GM21717 (cell line): ENCODE measurements around the gene ATXN7.

ENCODE experiments used
- ATAC-seq: cut with Tn5 transposase; IDR thresholded peaks from one replicate; pipeline ENCODE4 v1.9.1; 2021; ENCODE audit warnings: mild to moderate bottlenecking, moderate library complexity; ENCODE audit not compliant: unreplicated experiment

The ATXN7 gene

DNA sequence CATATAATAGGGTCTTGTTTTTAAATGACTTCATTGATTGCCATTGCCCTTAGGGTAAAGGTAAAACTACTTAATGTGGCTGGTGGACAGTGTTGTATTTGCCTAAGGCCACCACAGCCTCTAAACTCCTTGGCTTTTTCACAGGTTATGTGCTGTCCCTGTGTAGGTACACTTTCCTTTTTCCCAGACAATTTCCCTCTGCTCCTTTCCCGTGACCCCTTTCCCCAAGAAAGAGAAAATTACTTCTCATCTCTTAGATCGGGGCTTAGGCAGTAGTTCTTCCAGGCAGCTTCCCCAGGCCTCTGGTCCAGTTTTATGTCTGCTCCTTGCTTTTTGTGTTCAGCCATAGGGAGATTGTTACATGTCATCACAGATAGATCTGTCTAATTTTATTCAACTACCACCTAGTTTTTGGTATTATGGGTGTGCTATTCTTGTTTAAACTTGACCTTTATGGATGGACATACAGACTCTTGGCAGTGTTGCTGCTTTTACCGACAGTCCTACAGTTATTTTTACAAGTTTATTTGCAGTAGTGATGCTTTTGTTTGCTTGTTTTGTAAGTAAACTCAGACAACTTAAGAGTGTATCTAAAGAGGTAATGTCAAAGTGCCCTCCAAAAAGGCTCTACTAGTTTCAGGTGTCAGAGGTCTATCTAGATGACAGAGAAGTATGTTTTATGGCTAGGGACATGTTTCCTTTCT, 69.0 kb downstream of the ATXN7 start:
- no peak for ATAC-seq

- ATAC-seq = peak; percentile 63
Measured at GRCh38 chr3:63933459-63933858, 69.8 kb downstream of the ATXN7 start.

- ATAC-seq = no peak
Measured at GRCh38 chr3:63934041-63934866, 70.6 kb downstream of the ATXN7 start.

DNA sequence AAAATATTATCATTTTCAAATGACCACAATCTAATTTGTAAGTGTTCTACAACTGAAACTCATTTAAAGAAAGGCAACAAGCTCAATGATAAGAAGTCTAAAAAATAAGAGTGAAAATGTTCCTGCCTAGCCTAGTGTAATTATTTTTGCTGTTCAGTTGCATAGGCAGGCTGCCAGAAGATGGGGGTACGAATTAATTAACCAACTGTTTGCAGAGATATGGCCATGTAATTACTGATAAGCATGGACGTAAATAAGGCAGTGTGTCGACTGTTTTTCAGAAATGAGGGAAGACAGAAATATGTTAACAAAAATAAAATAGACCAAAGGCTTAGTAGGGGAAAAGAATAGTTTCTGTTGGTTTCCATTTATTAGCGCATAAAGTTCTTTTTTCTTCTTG, 73.3 kb downstream of the ATXN7 start:
- no peak for ATAC-seq

GRCh38 chr3:63937661-63938651, 74.3 kb downstream of the ATXN7 start:
- ATAC-seq = peak; percentile 73

GRCh38 chr3:63940389-63940757, 76.7 kb downstream of the ATXN7 start:
- ATAC-seq = no peak

DNA sequence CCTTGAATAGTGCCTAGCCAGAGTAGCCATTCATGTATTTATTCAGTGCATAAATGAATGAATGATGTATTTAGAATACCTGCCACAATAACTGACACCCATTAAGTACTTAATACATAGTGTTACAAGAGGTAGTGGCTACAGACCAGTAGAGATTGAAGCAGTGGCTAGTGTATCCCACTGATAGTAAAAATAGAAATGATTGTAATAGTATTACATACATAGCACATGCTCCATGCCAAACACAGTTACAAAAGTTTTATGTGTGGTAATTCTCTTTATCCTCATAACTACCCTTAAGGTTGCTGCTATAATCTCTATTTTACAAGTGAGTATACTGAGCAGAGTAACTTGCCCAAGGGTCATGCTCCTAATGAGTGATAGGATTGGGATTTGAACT, 78.9 kb downstream of the ATXN7 start:
- ATAC-seq = no peak

- ATAC-seq = no peak
Measured at GRCh38 chr3:63943678-63944077, 80.0 kb downstream of the ATXN7 start.

DNA sequence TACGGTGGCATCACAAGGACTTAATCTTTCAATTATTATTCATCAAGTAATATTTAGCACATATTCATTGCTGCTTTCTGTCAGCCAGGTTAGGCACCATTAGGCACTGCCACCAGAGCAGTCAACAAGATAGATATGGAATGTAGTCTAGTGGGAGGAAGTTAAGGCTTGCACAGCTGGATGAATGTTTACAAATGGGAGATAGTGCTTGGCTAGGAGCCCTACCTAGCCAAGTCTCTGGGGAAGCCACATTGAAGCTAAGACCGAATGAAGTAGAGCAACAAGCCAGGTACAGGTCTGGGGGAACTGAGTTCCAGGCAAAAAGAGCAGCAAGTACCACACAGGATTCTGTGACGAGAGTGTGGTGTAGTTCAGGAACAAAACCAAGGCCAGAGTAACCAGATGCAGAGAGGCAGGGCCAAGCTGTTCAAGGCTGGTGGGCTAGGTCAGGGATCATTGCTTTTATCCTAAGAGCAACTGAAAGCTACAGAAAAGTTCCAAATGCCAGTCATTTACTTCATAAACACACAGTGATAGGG, 82.0 kb downstream of the ATXN7 start:
- no peak for ATAC-seq

GRCh38 chr3:63946753-63947152, 83.1 kb downstream of the ATXN7 start:
- ATAC-seq = no peak

DNA sequence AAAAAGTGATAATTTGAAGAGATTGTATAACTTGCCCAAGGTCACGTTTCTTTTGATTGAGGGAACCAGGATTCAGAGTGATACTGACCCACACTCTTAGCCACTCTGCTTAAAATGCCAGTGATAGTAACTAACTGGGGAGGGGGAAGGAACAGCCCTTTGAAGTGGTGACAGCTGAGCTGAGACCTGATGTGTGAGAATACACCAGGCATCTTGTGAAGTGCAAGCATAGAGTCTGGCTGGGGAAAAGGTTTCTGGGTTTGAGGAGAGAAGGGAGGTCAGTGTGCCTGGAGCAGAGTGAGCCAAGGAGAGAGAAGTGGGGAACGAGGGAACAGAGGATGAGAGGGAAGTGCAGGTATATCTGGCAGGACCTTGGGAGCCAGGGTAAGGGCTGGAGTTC, 83.9 kb downstream of the ATXN7 start:
- ATAC-seq = no peak

DNA sequence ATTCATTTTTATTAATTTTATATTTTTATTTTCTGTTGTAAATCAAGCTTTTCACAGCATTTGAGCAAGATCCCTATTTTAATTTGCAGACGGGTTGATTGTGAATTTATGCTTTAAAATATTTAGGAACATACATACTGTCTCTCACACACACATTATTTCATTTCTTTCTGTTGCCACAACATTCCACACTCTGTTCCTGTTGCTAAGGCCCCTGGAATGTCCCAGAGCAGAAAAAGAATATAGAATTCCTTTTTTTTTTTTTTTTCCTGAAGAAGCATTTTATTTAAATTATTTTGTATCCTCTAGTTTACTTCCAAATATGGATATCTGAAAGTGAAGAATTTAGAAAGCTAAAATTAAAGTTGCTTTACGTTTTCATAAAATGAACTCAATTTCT, 85.3 kb downstream of the ATXN7 start:
- ATAC-seq = no peak

DNA sequence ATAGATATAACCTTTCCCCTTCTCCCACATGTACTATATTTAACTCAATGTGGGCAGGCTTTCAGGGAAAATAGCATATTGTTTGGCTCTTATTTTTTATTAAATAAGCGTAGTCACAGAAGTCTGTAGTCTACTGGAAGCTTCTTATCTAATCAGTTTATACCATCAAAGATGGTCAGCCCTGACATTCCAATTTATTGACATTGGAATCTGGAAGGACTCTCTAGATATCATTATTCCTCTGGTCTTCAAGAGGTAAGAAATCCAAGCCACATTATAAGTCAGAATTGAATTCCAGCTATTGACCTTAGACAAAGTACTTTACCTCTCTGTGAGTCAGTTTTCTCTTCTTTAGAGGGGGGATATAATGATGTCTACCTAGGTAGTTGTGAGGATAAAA, 87.0 kb downstream of the ATXN7 start:
- ATAC-seq = no peak

- peak; percentile 69 for ATAC-seq
Measured at GRCh38 chr3:63951492-63952247, 88.0 kb downstream of the ATXN7 start.

DNA sequence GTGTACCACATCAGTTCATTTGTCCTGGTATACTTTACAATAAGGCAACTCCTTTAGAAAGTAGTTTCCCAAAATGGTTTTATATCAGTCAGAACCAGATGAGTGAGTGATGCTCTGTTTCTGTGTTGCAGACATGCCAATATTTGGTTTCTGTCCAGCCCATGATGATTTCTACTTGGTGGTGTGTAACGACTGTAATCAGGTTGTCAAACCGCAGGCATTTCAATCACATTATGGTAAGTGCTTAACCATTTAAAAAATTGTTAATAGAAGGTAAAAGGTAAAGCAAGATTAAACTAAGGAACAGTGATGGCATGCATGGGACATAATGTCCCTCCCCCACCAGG, 88.6 kb downstream of the ATXN7 start:
- no peak for ATAC-seq

DNA sequence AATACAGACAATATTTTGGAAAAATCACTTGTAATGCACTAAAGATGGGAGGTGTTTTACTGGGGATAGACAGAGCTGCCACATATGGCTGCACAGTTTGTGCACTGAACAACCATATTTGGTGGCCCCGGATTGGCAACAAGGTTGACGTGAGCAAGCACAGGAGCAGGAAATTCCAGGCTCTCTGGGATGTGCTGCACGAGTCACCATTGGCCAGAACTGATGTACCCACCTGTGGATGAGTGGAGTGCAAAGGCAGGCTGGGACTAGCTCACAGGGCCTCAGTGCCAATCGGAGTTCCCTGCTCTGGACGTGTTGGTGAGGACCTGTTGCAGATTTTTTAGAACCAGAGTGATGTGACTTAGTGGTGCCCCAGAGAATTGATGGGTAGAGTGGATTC, 90.5 kb downstream of the ATXN7 start:
- no peak for ATAC-seq

DNA sequence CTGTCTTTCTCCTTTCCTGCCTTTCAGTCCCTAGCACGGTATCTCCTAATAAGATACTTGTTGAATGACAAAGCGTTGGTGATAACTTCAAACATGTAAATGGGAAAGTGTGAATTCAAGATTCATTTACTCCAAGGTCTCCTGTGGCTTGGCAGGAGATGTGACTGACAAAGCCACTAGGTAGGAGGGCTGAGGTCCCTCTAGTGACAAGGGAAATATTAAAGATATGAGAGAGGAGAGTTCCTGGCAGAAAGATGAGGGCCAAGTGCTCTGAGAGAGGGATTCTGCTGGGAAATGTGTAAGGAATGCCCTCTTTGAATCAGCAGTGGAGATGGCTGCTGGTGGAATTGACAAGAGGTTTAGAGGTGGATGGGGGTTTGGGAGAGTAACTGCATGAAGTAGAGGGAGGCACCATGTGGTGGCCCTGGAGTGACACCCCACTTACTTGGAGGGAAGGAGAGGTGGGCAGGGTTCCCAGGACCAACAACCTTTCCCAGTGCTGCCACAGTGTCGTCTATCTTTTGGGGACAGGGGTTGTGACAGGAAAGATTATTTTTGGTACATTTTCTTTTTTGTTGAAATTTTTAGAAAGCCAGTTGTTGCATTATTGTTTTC, 91.5 kb downstream of the ATXN7 start:
- no peak for ATAC-seq

- ATAC-seq = no peak
Measured at GRCh38 chr3:63955830-63956545, 92.3 kb downstream of the ATXN7 start.

- no peak for ATAC-seq
Measured at GRCh38 chr3:63959146-63959545, 95.5 kb downstream of the ATXN7 start.
